Measurements from ENCODE around the gene SHROOM3.

DNA sequence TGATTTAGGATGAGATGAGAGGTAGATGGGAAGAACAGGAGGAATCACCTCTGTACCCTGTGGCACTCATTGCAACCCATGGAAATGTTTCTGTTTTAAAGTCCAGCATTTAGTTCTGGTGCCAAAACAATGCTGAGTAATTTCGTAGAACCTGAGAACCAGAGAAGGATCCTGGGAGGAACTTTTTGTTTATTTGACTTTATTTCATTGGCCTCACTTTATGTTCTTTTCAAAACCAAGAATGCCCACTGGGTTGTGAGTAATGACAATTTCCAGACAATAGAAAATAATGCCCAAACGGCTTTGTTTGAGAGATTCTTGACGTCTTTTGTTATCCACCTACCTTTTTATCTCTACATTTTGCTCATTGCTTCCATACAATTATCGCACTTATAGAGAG lies 111.3 kb downstream of the SHROOM3 start:
- TF ChIP-seq, protein P1, sequence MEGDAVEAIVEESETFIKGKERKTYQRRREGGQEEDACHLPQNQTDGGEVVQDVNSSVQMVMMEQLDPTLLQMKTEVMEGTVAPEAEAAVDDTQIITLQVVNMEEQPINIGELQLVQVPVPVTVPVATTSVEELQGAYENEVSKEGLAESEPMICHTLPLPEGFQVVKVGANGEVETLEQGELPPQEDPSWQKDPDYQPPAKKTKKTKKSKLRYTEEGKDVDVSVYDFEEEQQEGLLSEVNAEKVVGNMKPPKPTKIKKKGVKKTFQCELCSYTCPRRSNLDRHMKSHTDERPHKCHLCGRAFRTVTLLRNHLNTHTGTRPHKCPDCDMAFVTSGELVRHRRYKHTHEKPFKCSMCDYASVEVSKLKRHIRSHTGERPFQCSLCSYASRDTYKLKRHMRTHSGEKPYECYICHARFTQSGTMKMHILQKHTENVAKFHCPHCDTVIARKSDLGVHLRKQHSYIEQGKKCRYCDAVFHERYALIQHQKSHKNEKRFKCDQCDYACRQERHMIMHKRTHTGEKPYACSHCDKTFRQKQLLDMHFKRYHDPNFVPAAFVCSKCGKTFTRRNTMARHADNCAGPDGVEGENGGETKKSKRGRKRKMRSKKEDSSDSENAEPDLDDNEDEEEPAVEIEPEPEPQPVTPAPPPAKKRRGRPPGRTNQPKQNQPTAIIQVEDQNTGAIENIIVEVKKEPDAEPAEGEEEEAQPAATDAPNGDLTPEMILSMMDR (IDR thresholded peaks at IDR 0.05), result no peak
- TF ChIP-seq EZH2 (IDR thresholded peaks at IDR 0.05; ENCODE audit: borderline replicate concordance, insufficient read depth, low read depth, low read length, poor library complexity, severe bottlenecking), result no peak
